ENCODE results near the gene POLR3B. TPM values are rescaled to one million over a fixed set of nuclear protein-coding genes. Genes with fewer than 3 reads are reported as not detected.

POLR3B gene
- total and polyA plus RNA-seq, 2 experiments from 2014 or later: 4.0 to 14.6 TPM

- DNase-seq (ENCODE audit: low spot score) (no peak), ATAC-seq (no peak)
- Histone ChIP-seq H2AFZ (no peak overlapping the region), H3K79me2 (replicated peaks; ENCODE audit: insufficient read depth) (no peaks in the 10 kb centered on the region), H3F3A (replicated peaks; ENCODE audit: low read depth) (no peaks in the 10 kb centered on the region), H3K9me2 (ENCODE audit: insufficient read depth) (0 out of 2 replicates have a peak, but pooled peaks cover 4% of the 10 kb centered on the region), H4K20me1 (replicated peaks; ENCODE audit: insufficient read depth) (no peaks in the 10 kb centered on the region), H3K4me1 (ENCODE audit: insufficient read depth) (no peaks in the 10 kb centered on the region), H3K36me3 (ENCODE audit: insufficient read depth) (no peaks in the 10 kb centered on the region), H3K4me3 (no peak overlapping the region), H3K4me2 (no peak overlapping the region), H3K27ac (ENCODE audit: low read depth) (no peak overlapping the region), H3K27me3 (ENCODE audit: insufficient read depth) (no peaks in the 10 kb centered on the region)
- Mint-ChIP-seq H3K27ac (no peak overlapping the region), H3K27me3 (ENCODE audit: insufficient read depth, low read depth, poor library complexity) (no peaks in the 10 kb centered on the region), H3K9me3 (no peaks in the 10 kb centered on the region), H3K36me3 (ENCODE audit: low read depth) (no peaks in the 10 kb centered on the region), H3K4me1 (no peaks in the 10 kb centered on the region), H3K4me3 (no peak overlapping the region)
- TF ChIP-seq NANOG (IDR thresholded peaks at IDR 0.05; ENCODE audit: borderline replicate concordance) (no peak), POLR2AphosphoS5 (IDR thresholded peaks at IDR 0.05; ENCODE audit: low read depth) (no peak), EZH2 (IDR thresholded peaks at IDR 0.05; ENCODE audit: low read depth, unreplicated experiment) (no peak), STAT1 (IDR thresholded peaks at IDR 0.05; ENCODE audit: unreplicated experiment) (no peak), ZNF331 (CRISPR knock-in tag; IDR thresholded peaks at IDR 0.05; ENCODE audit: low read depth) (no peak), ZNF114 (CRISPR knock-in tag; IDR thresholded peaks at IDR 0.05) (no peak), ETS1 (IDR thresholded peaks at IDR 0.05) (no peak), CTCF (conservative IDR thresholded peaks at IDR 0.05; ENCODE audit: low read depth in 2 of 2) (no peak), ZNF462 (CRISPR knock-in tag; IDR thresholded peaks at IDR 0.05) (no peak), REST (IDR thresholded peaks at IDR 0.05; ENCODE audit: unreplicated experiment) (no peak)
These were observed 16.3 kb upstream of the POLR3B start for GRCh38 chr12:106341086-106341877.

Data from GM23338 (cell line).